HG03460 (cell line): ENCODE data around the gene PIK3C2A.

Source experiments
- ATAC-seq: cut with Tn5 transposase; IDR thresholded peaks from one replicate; pipeline ENCODE4 v1.9.1; 2021; ENCODE audit not compliant: unreplicated experiment

Gene PIK3C2A

DNA sequence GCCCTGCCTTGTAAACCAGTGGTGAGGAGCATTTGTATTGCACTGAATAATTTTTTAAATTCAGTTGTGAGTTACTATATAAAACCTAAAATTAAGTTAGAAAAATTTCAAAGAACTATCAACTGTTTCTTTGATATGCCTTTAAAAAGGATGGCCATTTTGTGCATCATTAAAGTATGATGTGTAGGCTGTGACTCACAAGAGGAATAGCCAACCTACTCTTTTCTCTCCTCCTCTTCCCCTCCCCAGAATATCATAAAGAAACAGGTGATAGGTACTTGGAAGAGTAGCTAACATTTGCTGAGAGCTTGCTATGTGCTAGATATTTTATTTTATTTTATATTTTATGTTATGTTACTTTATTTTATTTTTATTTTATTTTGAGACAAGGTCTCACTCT, 10.6 kb upstream of the PIK3C2A start:
- no peak for ATAC-seq

GRCh38 chr11:17217401-17217800, 9.6 kb upstream of the PIK3C2A start:
- no peak for ATAC-seq

GRCh38 chr11:17214338-17214737, 6.6 kb upstream of the PIK3C2A start:
- no peak for ATAC-seq

GRCh38 chr11:17211286-17211685, 3.5 kb upstream of the PIK3C2A start:
- ATAC-seq: no peak

DNA sequence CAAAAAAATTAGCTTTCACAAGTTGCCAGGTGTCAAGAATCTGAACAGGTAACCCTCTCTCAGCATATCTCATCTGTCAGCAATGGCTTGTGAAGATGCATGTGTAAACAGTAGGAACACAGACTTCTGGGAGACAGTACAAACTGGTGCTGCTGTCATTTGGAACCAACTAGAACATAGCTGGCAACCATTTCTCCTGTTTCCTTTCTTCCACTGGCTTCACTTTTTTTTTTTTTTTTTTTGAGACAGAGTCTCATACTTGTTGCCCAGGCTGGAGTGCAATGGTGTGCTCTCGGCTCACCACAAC, 2.1 kb upstream of the PIK3C2A start:
- ATAC-seq: no peak

DNA sequence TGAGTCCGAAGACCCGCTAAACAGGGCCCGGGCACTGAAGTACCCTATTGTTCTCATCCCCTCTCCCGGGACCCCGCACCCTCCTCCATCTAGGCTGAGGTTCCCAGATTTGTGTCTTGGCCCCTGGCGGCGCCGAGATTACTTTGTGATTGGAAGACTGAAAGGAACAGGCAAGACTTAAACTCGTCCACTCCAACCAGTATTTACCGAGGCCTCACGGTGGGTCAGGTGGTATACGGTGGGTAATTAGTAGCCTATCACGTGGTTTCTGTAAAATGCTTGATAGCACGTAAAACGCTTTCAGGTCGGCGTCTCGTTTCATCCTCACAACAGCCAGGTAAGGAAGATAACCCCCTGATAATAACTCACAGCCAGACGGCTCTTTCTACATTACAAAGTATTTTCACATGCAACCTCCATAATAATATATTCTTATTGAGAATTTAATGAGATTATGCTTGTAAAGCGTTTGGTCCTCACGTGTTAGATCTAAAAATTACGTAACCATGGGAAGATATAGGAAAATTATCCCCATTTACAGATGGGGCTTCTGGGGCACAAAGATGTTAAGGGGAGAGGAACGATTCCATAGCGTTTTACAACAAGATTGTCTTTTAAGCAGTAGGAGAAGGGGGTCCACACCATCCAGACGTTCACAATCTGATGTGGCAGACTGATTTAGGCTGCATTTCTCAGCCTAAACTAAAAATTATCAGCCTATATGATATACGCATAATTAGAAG, 642 bp upstream of the PIK3C2A start:
- ATAC-seq: peak; percentile 62

- ATAC-seq: no peak
Measured at GRCh38 chr11:17206463-17206862, 1.3 kb downstream of the PIK3C2A start.

DNA sequence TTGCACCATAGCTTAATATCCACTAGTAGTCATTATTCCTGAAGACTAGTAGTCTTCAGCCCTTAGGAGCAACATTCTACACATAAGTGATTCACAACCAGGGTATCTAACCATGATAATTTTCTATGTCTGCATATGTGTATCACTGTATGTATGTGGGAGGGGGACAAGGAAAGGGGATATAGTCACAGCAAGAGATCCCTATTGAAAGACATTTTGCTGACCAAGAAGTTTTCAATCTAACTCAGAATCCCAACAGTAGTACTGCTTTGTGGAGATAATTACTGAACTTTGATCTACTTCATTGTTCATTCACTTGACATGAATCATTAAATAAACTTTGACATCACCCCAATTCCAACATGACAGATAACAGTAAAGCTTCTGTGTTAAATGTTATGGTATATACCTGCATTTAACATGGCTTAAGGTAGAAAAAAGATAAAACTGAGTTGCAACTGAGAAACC, 10.3 kb downstream of the PIK3C2A start:
- no peak for ATAC-seq

- ATAC-seq: no peak
Measured at GRCh38 chr11:17188675-17189074, 19.1 kb downstream of the PIK3C2A start.

DNA sequence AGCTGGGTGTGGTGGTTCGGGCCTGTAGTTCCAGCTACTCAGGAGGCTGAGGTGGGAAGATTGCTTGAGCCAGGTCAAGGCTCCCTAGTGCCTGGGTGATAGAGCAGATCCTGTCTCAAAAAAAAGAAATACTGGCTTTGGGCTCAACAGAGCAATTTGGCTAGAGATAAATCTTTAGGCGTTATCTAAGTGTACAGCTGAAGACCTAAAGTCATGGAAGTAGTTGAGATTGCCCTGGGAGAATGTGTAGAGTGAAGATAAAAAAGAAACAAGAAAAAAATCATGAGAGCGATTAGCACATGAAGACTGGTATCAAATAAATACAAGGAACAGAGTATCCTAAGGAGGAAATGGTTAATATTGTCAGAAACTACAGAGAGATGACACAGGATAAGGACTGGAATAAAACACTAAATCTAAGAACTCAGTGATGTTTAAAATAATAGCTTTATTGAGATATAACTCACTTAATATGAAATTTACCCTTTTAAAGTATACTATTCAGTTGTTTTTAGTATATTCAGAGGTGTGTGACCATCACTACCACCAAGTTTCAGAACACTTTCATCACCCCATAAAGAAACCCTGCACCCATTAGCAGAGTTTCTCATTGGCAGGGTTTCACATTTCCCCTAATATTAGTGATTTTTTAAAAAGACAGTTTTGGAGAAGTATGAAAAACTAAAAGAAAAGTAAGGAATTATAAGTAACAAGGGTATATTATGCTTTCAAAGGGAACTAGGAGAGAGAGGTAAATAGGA, 20.7 kb downstream of the PIK3C2A start:
- no peak for ATAC-seq

DNA sequence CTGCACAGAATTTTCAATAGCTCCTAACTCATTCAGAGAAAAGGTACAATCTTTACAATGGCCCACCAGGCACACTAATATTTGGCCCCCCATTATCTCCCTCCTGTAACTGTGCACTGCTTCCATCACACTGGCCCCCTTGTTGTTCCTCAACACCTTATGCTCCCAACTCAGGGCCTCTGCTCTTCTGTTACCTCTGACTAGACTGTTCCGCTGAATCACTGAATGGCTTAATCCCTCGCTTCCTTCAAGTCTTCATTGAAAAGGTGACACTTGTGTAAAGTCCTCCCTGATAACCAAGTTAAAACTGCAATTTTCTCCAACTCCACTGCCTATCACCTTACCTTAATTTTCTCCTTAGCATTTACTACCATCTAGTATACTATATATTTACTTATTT, 21.8 kb downstream of the PIK3C2A start:
- ATAC-seq: no peak

DNA sequence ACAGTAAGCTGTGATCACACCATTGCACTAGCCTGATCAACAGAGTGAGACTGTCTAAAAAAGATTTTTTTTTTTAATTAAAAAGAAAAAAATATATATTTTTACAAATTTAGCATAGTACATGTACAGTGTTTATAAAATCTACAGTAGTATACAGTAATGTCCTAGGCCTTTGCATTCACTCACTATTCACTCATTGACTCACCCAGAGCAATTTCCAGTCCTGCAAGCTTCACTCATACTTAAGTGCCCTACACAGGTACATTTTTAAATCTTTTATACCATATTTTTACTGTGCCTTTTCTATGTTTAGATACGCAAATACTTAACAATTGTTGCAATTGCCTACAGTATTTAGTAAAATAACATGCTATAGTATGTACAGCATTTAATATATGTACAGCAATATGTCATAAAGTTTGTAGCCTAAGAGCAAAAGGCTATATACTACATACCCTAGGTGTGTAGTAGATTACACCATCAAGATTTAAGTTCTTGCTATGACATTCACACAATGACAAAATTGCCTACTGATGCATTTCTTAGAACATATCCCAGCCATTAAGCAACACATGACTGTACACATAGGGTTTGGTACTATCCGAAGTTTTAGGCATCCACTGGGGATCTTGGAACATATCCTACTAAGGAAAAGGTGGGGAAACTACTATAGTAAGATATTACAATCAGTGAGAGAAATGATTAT, 22.8 kb downstream of the PIK3C2A start:
- ATAC-seq: no peak

DNA sequence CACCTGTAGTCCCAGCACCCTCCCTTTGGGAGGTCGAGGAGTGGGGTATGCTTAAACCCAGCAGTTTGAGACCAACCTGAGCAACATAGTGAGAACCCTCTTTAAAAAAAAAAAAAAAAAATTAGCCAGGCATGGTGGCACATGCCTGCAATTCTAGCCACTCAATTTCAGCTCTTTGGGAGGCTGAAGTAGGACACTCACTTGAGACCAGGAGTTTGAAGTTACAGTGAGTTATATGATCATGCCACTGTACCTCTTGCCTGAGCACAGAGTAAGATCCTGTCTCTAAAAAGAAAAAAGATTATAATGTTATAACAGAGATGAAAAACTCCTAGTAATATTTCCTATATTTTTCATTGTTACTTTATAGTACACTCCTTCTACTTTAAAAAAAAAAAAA, 23.9 kb downstream of the PIK3C2A start:
- no peak for ATAC-seq

GRCh38 chr11:17179970-17180369, 27.8 kb downstream of the PIK3C2A start:
- no peak for ATAC-seq

GRCh38 chr11:17173332-17173731, 34.5 kb downstream of the PIK3C2A start:
- no peak for ATAC-seq

- ATAC-seq: no peak
Measured at GRCh38 chr11:17171916-17172315, 35.9 kb downstream of the PIK3C2A start.

DNA sequence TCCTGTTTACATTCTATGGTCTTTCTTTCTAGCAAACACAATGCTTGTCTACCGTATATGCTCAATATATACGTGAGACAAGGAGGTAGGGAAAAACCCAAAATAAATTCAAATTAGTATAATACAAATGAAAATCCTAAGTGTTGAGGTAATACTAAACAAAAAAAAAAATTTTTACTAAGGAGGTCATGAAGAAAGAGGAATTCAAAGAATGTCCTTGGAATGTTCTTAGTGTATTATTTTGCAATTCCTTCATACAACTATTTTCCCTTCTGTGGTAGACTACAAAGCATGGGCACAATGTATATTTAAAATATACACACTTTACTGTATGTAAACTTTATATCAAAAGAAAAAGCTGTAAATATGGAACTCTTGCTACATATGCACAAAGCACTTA, 36.4 kb downstream of the PIK3C2A start:
- ATAC-seq: no peak

GRCh38 chr11:17169876-17170275, 37.9 kb downstream of the PIK3C2A start:
- ATAC-seq: no peak

DNA sequence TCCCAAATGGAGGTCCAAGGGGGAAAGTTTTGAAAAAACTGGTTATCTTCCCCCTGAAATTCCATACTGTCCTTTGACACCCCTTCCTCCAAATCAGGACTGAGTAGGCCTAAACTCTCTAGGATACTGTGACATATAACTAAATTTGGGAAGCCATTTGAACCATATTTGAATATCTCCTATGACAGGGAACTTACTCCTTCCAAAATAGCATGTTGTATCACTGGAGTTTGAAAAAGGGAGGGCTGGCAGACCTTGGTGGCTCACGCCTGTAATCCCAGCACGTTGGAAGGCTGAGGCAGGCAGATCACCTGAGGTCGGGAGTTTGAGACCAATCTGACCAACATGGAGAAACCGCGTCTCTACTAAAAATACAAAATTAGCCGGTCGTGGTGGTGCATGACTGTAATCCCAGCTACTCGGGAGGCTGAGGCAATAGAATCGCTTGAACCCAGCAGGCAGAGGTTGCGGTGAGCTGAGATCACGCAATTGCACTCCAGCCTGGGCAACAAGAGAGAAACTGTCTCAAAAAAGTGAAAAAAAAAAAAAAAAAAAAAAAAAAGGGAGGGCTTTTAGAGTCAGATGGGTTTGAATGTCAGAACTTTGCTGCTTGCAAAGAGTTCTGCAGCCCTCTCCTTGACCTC, 42.4 kb downstream of the PIK3C2A start:
- no peak for ATAC-seq

DNA sequence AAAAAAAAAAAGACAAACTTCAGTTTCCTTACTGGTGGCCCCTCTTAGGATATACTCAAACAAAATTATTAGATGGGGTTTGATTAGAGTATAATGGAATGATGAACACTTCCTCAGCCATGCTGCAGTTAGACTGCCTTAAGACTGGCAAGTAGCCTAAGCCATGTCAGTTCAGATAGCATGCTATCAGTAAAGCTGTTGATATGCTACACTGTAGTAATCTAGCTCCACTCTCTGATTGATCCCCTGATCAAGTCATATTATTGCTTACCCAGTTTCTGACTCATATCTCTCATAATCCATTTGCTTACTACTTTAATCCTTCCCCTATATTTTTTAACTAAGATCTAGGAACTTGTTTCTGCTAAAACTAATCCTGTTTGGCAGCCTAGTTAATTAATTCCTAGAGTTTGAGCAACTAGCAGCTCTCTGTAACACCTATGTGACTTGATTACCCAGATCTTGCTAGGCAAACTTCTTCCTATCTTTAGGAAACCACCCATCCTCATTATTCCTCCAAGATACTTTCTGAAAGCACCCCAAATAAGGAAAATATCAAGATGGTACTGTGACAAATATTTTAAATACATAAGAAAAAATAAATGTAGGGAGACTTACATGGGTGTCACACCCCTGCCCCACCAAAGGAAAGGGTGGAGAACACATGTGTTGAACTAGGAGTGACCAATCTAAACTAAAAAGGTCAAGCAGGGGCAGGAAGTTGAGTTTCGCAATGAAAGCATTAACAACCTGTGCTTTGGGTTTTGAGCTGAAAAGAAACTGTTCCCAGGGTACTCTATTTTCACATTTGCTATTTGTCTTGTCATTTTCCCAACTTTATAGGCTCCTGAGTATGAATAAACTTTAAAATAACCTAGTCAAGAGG, 43.2 kb downstream of the PIK3C2A start:
- ATAC-seq: no peak

- no peak for ATAC-seq
Measured at GRCh38 chr11:17163736-17164135, 44.0 kb downstream of the PIK3C2A start.
